Liver (tissue), 9 donors: ENCODE measurements around the gene STARD3NL. TPM values are rescaled to one million over a fixed set of nuclear protein-coding genes. Genes with fewer than 3 reads are reported as not detected.

Experiments
- DNase-seq: peaks from one replicate; pipeline ENCODE4 v3.0.0-alpha.2; 2017; ENCODE audit warnings: low spot score
- H3K27ac ChIP-seq, 2 donors: one replicate each; pipeline ENCODE4 v1.7.0; 2013; ENCODE audit warnings: inconsistent platforms in 2 of 2, low read length in 2 of 2, control low read depth in 1 of 2, low read depth in 1 of 2, mild to moderate bottlenecking in 1 of 2
- H3K27me3 ChIP-seq, 4 donors: one replicate each; pipeline versions ENCODE4 v1.6.1 to v1.7.0; 2013; ENCODE audit warnings: low read length in 3 of 4, inconsistent platforms in 1 of 4, mild to moderate bottlenecking in 1 of 4, moderate library complexity in 1 of 4; ENCODE audit not compliant: control insufficient read depth in 4 of 4, insufficient read depth in 4 of 4
- H3K36me3 ChIP-seq, 4 donors: one replicate each; pipeline versions ENCODE4 v1.6.1 to v1.7.0; 2013; ENCODE audit warnings: low read length in 3 of 4, mild to moderate bottlenecking in 3 of 4, low read depth in 1 of 4, moderate library complexity in 1 of 4; ENCODE audit not compliant: control insufficient read depth in 4 of 4, insufficient read depth in 3 of 4
- H3K4me1 ChIP-seq, 4 donors: one replicate each; pipeline versions ENCODE4 v1.6.1 to v1.7.0; 2013; ENCODE audit warnings: low read length in 3 of 4, mild to moderate bottlenecking in 3 of 4, moderate library complexity in 1 of 4; ENCODE audit not compliant: control insufficient read depth in 4 of 4, insufficient read depth in 4 of 4
- H3K4me3 ChIP-seq, 3 donors: one replicate each; pipeline versions ENCODE4 v1.6.1 to v1.7.0; 2013; ENCODE audit warnings: low read length in 3 of 3, control low read depth in 1 of 3, low read depth in 1 of 3, mild to moderate bottlenecking in 1 of 3
- H3K9ac ChIP-seq, 2 donors: one replicate each; pipeline ENCODE4 v1.7.0; 2013; ENCODE audit warnings: low read length in 2 of 2, mild to moderate bottlenecking in 2 of 2, moderate library complexity in 2 of 2, control low read depth in 1 of 2, low read depth in 1 of 2
- H3K9me3 ChIP-seq, 4 donors: one replicate each; pipeline versions ENCODE4 v1.6.1 to v1.7.0; 2013; ENCODE audit warnings: low read length in 3 of 4; ENCODE audit not compliant: control insufficient read depth in 4 of 4
- EGR1 ChIP-seq, 2 donors: IDR thresholded peaks; 2 replicates each; pipeline ENCODE4 v1.6.1; 2016 to 2018; ENCODE audit warnings: antibody characterized with exemption in 2 of 2, low read depth in 2 of 2
- FOXA1 ChIP-seq: IDR thresholded peaks from 2 replicates; pipeline ENCODE4 v1.6.1; 2016; ENCODE audit warnings: antibody characterized with exemption
- FOXA2 ChIP-seq: IDR thresholded peaks from 2 replicates; pipeline ENCODE4 v1.6.1; 2016; ENCODE audit warnings: antibody characterized with exemption
- GABPA ChIP-seq, 2 donors: IDR thresholded peaks in 1 of 2; conservative IDR thresholded peaks in 1 of 2; 2 replicates each; pipeline ENCODE4 v1.6.1; 2016; ENCODE audit warnings: antibody characterized with exemption in 2 of 2, mild to moderate bottlenecking in 1 of 2, moderate library complexity in 1 of 2
- HNF4A ChIP-seq, 2 donors: conservative IDR thresholded peaks; 2 replicates each; pipeline ENCODE4 v1.6.1; 2016; ENCODE audit warnings: antibody characterized with exemption in 2 of 2, mild to moderate bottlenecking in 2 of 2
- HNF4G ChIP-seq: IDR thresholded peaks from 2 replicates; pipeline ENCODE4 v1.6.1; 2016; ENCODE audit warnings: antibody characterized with exemption
- JUND ChIP-seq, 2 donors: IDR thresholded peaks; 2 replicates each; pipeline ENCODE4 v1.6.1; 2016; ENCODE audit warnings: antibody characterized with exemption in 2 of 2
- NR2F2 ChIP-seq: IDR thresholded peaks from 2 replicates; pipeline ENCODE4 v1.6.1; 2016; ENCODE audit warnings: antibody characterized with exemption
- RAD21 ChIP-seq, 2 donors: IDR thresholded peaks; 2 replicates each; pipeline ENCODE4 v1.6.1; 2016; ENCODE audit warnings: antibody characterized with exemption in 2 of 2, mild to moderate bottlenecking in 2 of 2
- RXRA ChIP-seq, 2 donors: IDR thresholded peaks; 2 replicates each; pipeline ENCODE4 v1.6.1; 2017 to 2018; ENCODE audit warnings: antibody characterized with exemption in 2 of 2, mild to moderate bottlenecking in 1 of 2
- SP1 ChIP-seq: IDR thresholded peaks from 2 replicates; pipeline ENCODE4 v1.6.1; 2018; ENCODE audit warnings: antibody characterized with exemption, mild to moderate bottlenecking
- TAF1 ChIP-seq: conservative IDR thresholded peaks from 2 replicates; pipeline ENCODE4 v1.6.1; 2016; ENCODE audit warnings: antibody characterized with exemption, mild to moderate bottlenecking
- YY1 ChIP-seq: IDR thresholded peaks from 2 replicates; pipeline ENCODE4 v1.6.1; 2016; ENCODE audit warnings: antibody characterized with exemption, mild to moderate bottlenecking
- WGBS: extraction: QIAGEN DNeasy Blood & Tissue Kit; methylation state at CpG from one replicate; pipeline ENCODE4 v1.1.7; 2013; 5-methylcytosine and 5-hydroxymethylcytosine counted together
- polyA plus RNA-seq, 2 donors: library from polyadenylated mRNA; stranded (reverse) in 1 of 2; unstranded in 1 of 2; fragments of 200-250 nt in 1 of 2; fragments of >200 nt in 1 of 2; fragmentation: Nextera tagmentation in 1 of 2; extraction: Ambion mirVana in 1 of 2; gene quantifications; one replicate each; pipeline versions ENCODE4 v1.2.1 to v1.2.3, GENCODE V29; 2013 to 2015
- total RNA-seq, 2 donors: library from RNA; depleted of rRNA; stranded (reverse); fragments of >200 nt; gene quantifications; one replicate each; pipeline ENCODE4 v1.2.3, GENCODE V29; 2014
- TF ChIP-seq, protein P1 (sequence below): IDR thresholded peaks from 2 replicates; pipeline ENCODE4 v1.6.1; 2016; ENCODE audit warnings: antibody characterized with exemption, mild to moderate bottlenecking
- TF ChIP-seq, protein P2 (sequence below): IDR thresholded peaks from 2 replicates; pipeline ENCODE4 v1.6.1; 2016; ENCODE audit warnings: antibody characterized with exemption
- TF ChIP-seq, protein P3 (sequence below): IDR thresholded peaks from 2 replicates; pipeline ENCODE4 v1.6.1; 2016; ENCODE audit warnings: antibody characterized with exemption
- TF ChIP-seq, protein P4 (sequence below): IDR thresholded peaks from 2 replicates; pipeline ENCODE4 v1.6.1; 2016; ENCODE audit warnings: antibody characterized with exemption
- TF ChIP-seq, protein P5 (sequence below): fragments of 150-350 bp; IDR thresholded peaks from 2 replicates; pipeline ENCODE4 v1.5.1; 2017; ENCODE audit warnings: improper control_type of control experiment, low read depth, low read length; ENCODE audit not compliant: missing input control
- donor health status: healthy.
- donor health status: healthy.
- donor health status: healthy.
- donor health status: healthy.
- donor health status: healthy.

Gene STARD3NL
- total and polyA plus RNA-seq, 4 donors, result 9.1 to 25.1 (median 10.2) TPM

DNA sequence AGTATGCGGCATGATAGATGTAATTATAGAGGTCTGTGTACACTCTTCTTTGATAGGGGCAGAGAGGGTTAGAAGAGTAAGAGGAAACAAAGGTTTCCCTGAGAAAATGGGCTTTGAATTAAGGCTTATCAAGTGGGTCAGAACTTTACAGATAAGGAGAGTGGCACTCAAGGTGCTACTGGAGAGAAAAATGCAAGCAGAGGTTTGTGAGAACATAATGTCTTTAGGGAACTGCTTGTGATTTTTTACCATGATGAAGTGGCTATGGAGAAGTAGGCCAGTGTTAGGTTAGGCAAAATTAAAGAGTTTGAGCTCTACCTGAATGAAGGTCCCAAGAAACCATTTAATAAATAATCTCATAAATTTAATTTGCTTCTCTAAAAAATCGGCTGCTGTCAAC, 14.3 kb downstream of the STARD3NL start (continued):
- TF ChIP-seq YY1 (no peak), RXRA (IDR thresholded peaks at IDR 0.05) (no peak), FOXA1 (no peak)

DNA sequence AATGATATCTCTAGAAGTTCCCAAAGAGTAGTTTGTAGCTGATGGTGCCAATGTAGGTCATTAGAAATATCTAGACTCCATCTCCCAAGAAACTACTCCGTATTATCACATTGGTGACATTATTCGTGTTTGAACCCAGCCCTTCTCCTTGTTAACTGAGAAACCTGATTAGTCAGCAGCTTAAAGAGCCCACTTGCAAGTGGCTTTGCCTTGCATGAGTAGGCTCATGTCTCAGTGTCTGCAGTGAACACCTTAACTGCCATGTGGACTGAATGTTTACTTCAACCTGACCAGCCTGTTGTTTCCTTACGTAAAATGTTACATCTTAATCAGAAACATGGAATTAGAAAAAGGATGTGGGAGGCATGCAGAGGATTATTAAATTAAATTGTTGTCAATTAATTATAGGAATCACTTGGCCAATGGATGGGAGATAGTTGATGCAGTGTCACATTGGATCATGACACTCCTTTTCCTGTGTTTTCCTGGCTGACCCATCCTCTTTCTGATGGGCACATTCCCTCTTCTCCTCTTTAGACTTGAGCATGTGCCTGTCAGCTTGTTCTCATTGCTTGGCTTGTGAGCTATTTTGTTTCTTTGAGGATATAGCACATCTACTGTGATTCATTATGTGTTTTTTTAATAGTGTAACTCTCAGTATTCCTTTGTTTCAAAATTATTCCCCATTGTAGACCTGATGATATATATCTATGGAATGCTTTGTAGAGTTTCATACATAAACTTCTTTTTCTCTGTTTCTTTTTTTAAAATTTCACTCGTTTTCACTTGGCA, 18.0 kb downstream of the STARD3NL start:
- Histone ChIP-seq H3K9ac (no peak overlapping the region), H3K27ac (no peak overlapping the region), H3K9me3 (peaks cover 0 to 4% (median 0%) of the 10 kb centered on the region in 4 donors), H3K4me3 (no peak overlapping the region), H3K27me3 (no peaks in the 10 kb centered on the region), H3K4me1 (peaks cover 0 to 2% (median 0%) of the 10 kb centered on the region in 4 donors), H3K36me3 (no peaks in the 10 kb centered on the region)
- WGBS, result 88% methylated on average over 4 of the region's 4 CpGs
- no peak for DNase-seq
- TF ChIP-seq, protein P1, sequence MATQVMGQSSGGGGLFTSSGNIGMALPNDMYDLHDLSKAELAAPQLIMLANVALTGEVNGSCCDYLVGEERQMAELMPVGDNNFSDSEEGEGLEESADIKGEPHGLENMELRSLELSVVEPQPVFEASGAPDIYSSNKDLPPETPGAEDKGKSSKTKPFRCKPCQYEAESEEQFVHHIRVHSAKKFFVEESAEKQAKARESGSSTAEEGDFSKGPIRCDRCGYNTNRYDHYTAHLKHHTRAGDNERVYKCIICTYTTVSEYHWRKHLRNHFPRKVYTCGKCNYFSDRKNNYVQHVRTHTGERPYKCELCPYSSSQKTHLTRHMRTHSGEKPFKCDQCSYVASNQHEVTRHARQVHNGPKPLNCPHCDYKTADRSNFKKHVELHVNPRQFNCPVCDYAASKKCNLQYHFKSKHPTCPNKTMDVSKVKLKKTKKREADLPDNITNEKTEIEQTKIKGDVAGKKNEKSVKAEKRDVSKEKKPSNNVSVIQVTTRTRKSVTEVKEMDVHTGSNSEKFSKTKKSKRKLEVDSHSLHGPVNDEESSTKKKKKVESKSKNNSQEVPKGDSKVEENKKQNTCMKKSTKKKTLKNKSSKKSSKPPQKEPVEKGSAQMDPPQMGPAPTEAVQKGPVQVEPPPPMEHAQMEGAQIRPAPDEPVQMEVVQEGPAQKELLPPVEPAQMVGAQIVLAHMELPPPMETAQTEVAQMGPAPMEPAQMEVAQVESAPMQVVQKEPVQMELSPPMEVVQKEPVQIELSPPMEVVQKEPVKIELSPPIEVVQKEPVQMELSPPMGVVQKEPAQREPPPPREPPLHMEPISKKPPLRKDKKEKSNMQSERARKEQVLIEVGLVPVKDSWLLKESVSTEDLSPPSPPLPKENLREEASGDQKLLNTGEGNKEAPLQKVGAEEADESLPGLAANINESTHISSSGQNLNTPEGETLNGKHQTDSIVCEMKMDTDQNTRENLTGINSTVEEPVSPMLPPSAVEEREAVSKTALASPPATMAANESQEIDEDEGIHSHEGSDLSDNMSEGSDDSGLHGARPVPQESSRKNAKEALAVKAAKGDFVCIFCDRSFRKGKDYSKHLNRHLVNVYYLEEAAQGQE, result no peak
- TF ChIP-seq JUND (IDR thresholded peaks at IDR 0.05), result no peak
- no peak for TF ChIP-seq HNF4G
- TF ChIP-seq GABPA (IDR thresholded peaks at IDR 0.05 in 1 of 2, conservative IDR thresholded peaks at IDR 0.05 in 1 of 2), result no peak
- TF ChIP-seq, protein P2, sequence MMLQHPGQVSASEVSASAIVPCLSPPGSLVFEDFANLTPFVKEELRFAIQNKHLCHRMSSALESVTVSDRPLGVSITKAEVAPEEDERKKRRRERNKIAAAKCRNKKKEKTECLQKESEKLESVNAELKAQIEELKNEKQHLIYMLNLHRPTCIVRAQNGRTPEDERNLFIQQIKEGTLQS, result no peak
- TF ChIP-seq RAD21 (IDR thresholded peaks at IDR 0.05), result no peak
- TF ChIP-seq, protein P3, sequence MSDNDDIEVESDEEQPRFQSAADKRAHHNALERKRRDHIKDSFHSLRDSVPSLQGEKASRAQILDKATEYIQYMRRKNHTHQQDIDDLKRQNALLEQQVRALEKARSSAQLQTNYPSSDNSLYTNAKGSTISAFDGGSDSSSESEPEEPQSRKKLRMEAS, result no peak
- TF ChIP-seq, protein P4, sequence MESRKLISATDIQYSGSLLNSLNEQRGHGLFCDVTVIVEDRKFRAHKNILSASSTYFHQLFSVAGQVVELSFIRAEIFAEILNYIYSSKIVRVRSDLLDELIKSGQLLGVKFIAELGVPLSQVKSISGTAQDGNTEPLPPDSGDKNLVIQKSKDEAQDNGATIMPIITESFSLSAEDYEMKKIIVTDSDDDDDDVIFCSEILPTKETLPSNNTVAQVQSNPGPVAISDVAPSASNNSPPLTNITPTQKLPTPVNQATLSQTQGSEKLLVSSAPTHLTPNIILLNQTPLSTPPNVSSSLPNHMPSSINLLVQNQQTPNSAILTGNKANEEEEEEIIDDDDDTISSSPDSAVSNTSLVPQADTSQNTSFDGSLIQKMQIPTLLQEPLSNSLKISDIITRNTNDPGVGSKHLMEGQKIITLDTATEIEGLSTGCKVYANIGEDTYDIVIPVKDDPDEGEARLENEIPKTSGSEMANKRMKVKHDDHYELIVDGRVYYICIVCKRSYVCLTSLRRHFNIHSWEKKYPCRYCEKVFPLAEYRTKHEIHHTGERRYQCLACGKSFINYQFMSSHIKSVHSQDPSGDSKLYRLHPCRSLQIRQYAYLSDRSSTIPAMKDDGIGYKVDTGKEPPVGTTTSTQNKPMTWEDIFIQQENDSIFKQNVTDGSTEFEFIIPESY, result no peak
- TF ChIP-seq EGR1 (IDR thresholded peaks at IDR 0.05; ENCODE audit: low read depth in 2 of 2), result no peak
- TF ChIP-seq FOXA1, result no peak
- no peak for TF ChIP-seq NR2F2
- no peak for TF ChIP-seq HNF4A (conservative IDR thresholded peaks at IDR 0.05)
- no peak for TF ChIP-seq RXRA (IDR thresholded peaks at IDR 0.05)
- no peak for TF ChIP-seq TAF1
- no peak for TF ChIP-seq SP1
- no peak for TF ChIP-seq YY1
- TF ChIP-seq, protein P5, sequence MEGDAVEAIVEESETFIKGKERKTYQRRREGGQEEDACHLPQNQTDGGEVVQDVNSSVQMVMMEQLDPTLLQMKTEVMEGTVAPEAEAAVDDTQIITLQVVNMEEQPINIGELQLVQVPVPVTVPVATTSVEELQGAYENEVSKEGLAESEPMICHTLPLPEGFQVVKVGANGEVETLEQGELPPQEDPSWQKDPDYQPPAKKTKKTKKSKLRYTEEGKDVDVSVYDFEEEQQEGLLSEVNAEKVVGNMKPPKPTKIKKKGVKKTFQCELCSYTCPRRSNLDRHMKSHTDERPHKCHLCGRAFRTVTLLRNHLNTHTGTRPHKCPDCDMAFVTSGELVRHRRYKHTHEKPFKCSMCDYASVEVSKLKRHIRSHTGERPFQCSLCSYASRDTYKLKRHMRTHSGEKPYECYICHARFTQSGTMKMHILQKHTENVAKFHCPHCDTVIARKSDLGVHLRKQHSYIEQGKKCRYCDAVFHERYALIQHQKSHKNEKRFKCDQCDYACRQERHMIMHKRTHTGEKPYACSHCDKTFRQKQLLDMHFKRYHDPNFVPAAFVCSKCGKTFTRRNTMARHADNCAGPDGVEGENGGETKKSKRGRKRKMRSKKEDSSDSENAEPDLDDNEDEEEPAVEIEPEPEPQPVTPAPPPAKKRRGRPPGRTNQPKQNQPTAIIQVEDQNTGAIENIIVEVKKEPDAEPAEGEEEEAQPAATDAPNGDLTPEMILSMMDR, result no peak
- no peak for TF ChIP-seq FOXA2
